ENCODE results near the gene G6PD.
A peak's percentile ranks its signal among the peaks of the same experiment; 100 is the strongest.
"Not testable (repeated sequence)": the region's sequence is repeated elsewhere in the genome, so short reads cannot be mapped to it uniquely, and the experiment has no call there.

Gene G6PD

GRCh38 chrX:154542723-154543424, 3.8 kb downstream of the G6PD start:
- peak; percentile 83 to 89 for DNase-seq

DNA sequence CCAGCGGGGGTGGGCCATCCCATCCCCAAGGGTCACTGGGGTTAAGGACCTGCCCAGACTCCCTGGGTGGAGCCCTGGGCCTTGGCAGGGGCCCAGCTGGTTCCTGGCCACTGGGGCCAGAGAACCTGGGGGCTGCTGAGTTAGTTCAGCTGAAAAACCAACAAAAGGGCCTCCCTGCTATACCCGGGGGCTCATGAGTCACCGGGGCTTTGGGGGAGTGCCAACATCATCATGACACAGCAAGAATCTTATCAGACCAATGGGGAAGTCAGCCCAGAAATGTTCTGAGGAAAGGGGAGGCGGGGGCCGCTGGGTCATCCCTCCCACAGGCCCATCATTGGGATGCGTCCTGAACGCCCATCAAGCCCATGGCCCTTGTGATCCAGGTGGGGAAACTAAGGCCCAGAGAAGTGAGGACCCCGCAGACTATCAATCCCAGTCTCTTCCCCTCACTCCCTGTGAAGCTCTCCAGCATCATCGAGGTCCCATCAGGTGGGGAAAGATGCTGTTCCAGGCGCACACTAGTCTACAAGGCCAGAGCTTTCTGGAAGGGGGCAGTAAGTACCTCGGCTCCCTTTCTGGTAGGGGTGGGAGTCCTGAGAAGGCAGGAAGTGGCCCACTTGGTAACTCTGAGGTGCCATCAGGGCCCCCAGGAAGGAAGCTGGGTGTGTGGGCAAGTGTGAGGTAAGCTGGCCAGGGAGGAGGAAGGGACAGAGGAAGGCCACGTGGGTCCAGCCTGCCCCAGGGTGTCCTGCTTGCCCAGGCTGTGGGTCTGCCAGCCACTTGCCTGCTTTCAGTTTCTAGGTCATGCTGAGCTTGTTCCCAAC, 4.5 kb downstream of the G6PD start:
- DNase-seq, result peak; percentile 74 to 79

- DNase-seq, result no peak
These were observed 5.1 kb downstream of the G6PD start for GRCh38 chrX:154541589-154541895.

- no peak for DNase-seq
These were observed 5.6 kb downstream of the G6PD start for GRCh38 chrX:154540897-154541535.

DNA sequence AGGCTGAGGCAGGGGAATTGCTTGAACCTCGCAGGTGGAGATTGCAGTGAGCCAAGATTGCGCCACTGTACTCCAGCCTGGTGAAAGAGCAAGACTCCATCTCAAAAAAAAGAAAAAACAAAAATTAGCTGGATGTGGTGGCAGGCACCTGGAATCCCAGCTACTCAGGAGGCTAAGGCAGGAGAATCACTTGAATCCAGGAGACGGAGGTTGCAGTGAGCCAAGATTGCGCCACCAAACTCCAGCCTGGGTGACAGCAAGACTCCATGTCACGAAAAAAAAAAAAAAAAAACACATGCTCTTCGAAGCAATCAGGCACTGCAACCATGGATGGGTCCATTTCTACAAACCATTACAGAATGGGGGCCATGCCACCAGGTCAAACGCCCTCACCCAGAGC, 6.3 kb downstream of the G6PD start:
- DNase-seq, result not testable (repeated sequence)

DNA sequence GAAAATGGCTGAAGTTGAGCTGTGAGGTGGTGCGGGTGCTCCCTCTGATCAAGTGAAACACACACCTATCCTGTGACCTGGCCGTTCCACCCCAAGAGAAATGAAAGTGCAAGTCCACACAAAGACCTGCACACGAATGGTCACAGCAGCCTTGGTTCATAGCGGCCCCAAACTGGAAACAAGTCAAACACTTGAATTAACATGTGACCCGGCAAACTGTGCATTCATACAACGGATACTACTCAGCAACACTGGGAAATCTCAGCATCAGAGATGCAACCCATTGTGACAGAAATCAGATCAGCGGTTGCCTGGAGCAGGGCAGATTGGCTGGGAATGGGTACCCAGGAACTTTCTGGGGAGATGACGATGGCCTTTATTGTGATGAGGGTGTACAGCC, 7.6 kb downstream of the G6PD start:
- no peak for DNase-seq

DNA sequence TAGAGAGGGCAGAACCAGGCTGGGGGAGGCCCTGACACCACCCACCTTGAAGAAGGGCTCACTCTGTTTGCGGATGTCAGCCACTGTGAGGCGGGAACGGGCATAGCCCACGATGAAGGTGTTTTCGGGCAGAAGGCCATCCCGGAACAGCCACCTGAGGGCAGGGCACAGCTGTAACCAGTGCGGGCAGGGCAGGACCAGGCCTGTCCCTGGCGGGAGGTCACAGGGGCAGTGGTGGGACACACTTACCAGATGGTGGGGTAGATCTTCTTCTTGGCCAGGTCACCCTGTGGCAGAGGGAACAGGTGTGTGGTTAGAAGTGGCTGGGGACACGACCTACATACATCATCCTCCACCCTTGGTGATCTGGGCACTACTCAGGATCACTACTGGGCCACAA, 10.8 kb downstream of the G6PD start:
- no peak for DNase-seq

DNA sequence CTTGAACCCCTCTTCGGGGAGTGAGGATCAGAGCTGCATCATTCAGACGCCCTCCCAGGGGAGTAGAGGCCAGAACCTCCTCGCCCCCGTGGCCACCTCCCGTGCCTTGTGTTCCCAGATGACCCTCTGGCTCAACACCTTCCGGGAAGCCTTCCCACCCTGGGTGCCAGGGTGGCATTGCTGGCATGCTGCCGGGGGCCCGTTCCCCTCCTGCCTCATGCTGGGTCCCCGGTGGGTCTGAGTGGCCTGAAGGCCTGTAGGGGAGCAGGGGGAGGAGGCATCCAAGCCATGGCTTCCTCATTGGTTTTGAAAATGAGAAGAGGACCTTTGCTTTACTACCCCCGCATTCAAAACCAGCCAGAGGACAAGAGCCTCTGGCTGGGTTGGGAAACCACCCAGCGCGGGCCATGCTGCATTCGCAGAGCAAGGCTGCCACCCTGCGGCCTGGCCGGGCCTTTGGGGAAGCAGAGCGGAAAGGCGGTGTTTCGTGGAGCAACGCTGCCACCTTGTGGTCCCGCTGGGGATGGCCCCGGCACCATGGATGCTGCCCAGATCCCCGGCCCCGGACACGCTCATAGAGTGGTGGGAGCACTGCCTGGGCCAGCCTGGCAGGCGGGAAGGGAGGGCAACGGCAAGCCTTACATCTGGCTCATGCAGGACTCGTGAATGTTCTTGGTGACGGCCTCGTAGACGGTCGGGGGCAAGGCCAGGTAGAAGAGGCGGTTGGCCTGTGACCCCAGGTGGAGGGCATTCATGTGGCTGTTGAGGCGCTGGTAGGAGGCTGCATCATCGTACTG, 11.9 kb downstream of the G6PD start:
- DNase-seq, result peak; percentile 83 to 89

GRCh38 chrX:154532690-154533089, 14.0 kb downstream of the G6PD start:
- no peak for DNase-seq

DNA sequence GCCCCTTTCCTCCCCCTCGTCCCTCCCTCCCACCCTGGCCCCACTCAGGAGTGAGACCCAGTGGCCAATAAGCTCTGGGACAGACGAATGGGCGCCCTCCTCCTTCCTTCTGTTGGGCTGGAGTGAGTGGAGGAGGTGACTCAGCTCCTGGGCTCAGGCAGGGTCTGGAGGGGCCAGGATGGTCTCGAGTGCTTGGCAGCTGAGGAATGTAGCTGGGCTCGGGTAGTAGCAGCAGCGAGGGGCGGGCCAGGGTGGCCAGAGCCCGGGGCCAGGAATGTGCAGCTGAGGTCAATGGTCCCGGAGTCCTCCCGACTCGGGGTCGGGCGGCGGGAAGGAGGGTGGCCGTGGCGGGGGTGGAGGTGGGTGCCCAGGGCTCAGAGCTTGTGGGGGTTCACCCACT, 15.0 kb downstream of the G6PD start:
- no peak for DNase-seq

- DNase-seq, result no peak
These were observed 16.4 kb downstream of the G6PD start for GRCh38 chrX:154530286-154530685.

DNA sequence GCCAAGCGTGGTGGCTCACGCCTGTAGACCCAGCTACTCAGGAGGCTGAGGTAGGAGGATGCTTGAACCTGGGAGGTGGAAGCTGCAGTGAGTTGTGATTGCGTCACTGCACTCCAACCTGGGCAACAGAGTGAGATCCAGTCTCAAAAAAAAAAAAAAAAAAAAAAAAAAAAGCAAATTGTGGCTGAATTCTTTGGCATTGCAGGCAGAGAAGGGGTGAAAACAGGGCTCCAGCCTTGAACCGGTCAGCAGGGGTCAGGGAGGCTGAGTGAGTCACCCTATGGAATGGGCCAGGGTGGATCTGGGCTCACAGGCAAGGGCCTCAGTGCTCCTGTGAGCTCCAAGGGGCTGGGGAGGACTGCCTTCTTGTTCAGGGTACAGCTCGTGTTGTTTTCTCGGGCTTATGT, 17.4 kb downstream of the G6PD start:
- DNase-seq, result no peak

DNA sequence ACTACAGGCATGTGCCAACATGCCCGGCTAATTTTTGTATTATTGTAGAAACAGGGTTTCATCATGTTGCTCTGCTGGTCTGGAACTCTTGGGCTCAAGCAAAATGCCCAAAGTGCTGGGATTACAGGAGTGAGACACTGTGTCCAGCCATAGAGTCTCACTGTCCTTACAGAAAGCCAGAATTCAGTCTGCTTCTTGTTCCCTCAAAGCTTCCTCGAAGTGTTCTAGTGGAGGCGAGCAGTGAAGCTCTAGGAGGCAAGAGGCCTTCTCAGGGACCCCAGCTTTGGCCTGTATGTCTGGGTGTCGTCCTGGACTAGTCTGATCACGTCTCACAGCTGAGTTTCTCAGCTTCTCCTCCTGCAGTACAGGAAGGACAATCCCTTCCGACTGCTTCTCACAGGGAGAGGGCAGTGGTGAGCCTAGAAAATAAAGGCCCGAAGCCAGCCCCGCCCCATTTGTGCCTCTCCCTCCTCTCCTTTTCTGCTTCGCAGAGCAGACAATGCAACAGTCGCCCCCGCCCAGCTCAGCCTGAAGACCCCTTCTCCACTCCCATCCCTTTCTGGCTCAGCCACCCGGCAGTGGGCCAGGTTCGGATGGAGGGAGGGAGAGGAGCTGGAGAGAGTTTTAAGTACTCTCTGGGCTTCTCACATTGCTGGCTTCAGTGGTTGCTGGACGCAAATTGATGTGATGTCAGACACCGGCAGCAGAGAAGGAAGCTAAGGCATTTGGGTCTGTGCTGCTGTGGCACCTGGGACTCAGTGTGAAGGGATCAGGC, 19.6 kb downstream of the G6PD start:
- peak; percentile 51 to 65 for DNase-seq

DNA sequence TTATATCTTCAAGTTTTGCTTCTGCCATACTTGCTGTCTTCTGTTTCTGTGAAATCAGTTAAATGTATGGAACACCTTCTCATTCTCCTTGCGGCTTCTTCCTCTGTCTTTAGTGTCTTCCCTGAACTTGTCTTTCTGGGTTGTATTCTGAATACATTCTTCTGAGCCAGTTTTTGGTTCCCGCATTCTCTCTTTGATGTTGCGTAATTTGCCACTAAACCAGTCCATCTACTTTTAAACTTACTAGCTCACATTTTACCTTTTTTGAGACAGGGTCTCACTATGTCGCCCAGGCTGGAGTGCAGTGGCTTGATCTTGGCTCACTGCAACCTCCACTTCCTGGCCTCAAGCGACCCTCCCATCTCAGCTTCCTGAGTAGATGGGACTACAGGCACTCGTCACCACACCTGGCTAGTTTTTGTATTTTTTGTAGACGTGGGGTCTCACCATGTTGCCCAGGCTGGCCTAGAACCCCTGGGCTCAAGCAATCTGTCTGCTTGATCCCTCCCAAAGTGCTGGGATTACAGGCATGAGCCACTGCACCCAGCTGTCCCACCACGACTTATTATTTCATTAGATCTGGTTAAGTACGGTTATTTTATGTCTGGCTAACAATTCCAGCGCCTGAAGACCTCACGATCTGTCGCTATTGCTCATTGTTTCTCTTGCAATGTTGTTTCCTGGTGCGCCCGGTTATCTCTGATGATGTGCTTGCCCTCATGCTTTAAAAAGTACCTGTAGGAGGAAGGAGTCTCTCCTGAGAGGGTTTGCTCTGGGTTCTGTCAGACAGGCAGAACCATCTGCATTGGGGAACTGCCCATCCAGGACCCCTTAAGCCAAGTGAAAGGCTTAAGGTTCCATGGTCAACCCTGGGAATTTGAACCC, 20.8 kb downstream of the G6PD start:
- no peak for DNase-seq

DNA sequence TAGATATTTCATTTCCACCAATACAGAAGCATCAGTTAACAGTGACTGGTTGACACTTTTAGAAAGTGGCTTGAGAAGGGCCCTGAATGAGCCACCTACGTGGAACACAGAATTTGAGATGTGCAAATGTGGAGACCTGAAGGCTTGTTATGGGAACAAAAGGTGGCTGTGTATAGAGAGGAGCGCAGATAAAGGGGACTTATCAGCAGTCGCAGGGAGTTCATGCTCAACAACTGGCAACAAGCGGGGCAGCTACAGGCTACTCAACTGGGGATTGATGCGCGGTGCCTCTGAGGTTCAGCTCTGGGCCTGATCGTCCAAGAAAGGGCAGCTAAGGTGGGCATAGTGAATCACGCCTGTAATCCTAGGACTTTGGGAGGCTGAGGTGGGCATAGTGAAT, 27.3 kb downstream of the G6PD start:
- no peak for DNase-seq

- no peak for DNase-seq
These were observed 29.4 kb downstream of the G6PD start for GRCh38 chrX:154517101-154517781.

- no peak for DNase-seq
These were observed 30.0 kb downstream of the G6PD start for GRCh38 chrX:154516656-154517100.

GRCh38 chrX:154515966-154516655, 30.5 kb downstream of the G6PD start, which contains the start of gene FAM3A:
TSS of gene FAM3A (minus strand) at chrX:154516232. CDS start at chrX:154515772, 460 bp downstream.
- peak; percentile 80 to 81 for DNase-seq

- DNase-seq, result no peak
These were observed 31.3 kb downstream of the G6PD start for GRCh38 chrX:154515090-154515965.

Measured in inflammatory macrophage treated with lipopolysaccharide for 1 hour (primary cell).